K562 (cell line): Measurements from ENCODE around the gene RAB31. TPM values are rescaled to one million over a fixed set of nuclear protein-coding genes. Genes with fewer than 3 reads are reported as not detected.

Source experiments
- ATF6 ChIP-seq: sonication (generic); formaldehyde crosslinking; IDR thresholded peaks from 2 replicates; pipeline ENCODE4 v1.4.0; 2020; ENCODE audit warnings: mild to moderate bottlenecking, missing genetic modification reagents
- E4F1 ChIP-seq: fragments of 250-450 bp; sonication (Bioruptor Pico); IDR thresholded peaks from 2 replicates; pipeline ENCODE4 v1.5.0; 2021; ENCODE audit warnings: mild to moderate bottlenecking, borderline replicate concordance
- FOXK1 ChIP-seq: sonication (generic); formaldehyde crosslinking; IDR thresholded peaks from 2 replicates; pipeline ENCODE4 v1.8.0; 2022; ENCODE audit warnings: missing genetic modification reagents, mild to moderate bottlenecking, borderline replicate concordance
- HBP1 ChIP-seq: fragments of 450-650 bp; formaldehyde crosslinking; IDR thresholded peaks from 2 replicates; pipeline ENCODE4 v1.4.0; 2022; ENCODE audit warnings: missing genetic modification characterization
- ILK ChIP-seq: fragments of 450-650 bp; IDR thresholded peaks from 2 replicates; pipeline ENCODE4 v1.6.1; 2016; ENCODE audit warnings: missing genetic modification characterization, low read depth, mild to moderate bottlenecking, missing compliant biosample characterization, moderate library complexity, borderline replicate concordance
- KAT7 ChIP-seq: sonication (generic); formaldehyde crosslinking; IDR thresholded peaks from 2 replicates; pipeline ENCODE4 v1.8.0; 2022; ENCODE audit warnings: missing genetic modification reagents, mild to moderate bottlenecking, borderline replicate concordance
- NCOA6 ChIP-seq: fragments of 450-650 bp; IDR thresholded peaks from 2 replicates; pipeline ENCODE4 v1.6.1; 2017; ENCODE audit warnings: mild to moderate bottlenecking
- NR2C2 ChIP-seq, 2 experiments: fragments of 200-800 bp in 1 of 2; sonication (Bioruptor generic) in 1 of 2; sonication (generic) in 1 of 2; formaldehyde crosslinking in 1 of 2; IDR thresholded peaks; 2 replicates each; pipeline versions ENCODE4 v1.6.1 to v1.8.0; 2016 to 2022; ENCODE audit warnings: mild to moderate bottlenecking in 1 of 2, missing compliant biosample characterization in 1 of 2, missing genetic modification characterization in 1 of 2, missing genetic modification reagents in 1 of 2
- PRMT5 ChIP-seq: sonication (generic); formaldehyde crosslinking; IDR thresholded peaks from 2 replicates; pipeline ENCODE4 v1.5.0; 2020; ENCODE audit warnings: missing genetic modification reagents
- RREB1 ChIP-seq: fragments of 250-450 bp; sonication (Bioruptor Pico); IDR thresholded peaks from 2 replicates; pipeline ENCODE4 v1.4.0; 2020
- SP2 ChIP-seq: IDR thresholded peaks from 2 replicates; pipeline ENCODE4 v1.6.1; 2011; ENCODE audit warnings: mild to moderate bottlenecking, low read depth, low read length, moderate library complexity; ENCODE audit not compliant: poor library complexity, severe bottlenecking; ENCODE audit errors: extremely low read depth
- XRCC4 ChIP-seq: IDR thresholded peaks from one replicate; pipeline ENCODE4 v1.6.1; 2011; ENCODE audit not compliant: insufficient read depth, insufficient read length; ENCODE audit errors: extremely low read depth
- ZFP36 ChIP-seq: fragments of 150-350 bp; IDR thresholded peaks from 2 replicates; pipeline ENCODE4 v1.6.1; 2018; ENCODE audit warnings: low read length, low read depth; ENCODE audit not compliant: partially characterized antibody
- polyA plus RNA-seq, 8 experiments: library from polyadenylated mRNA; depleted of rRNA in 4 of 8; stranded (reverse) in 5 of 8; unstranded in 3 of 8; fragments of >200 nt; fragmentation: Nextera tagmentation in 2 of 8; fragmentation: Illumina TruSeq in 1 of 8; extraction: Ambion mirVana in 2 of 8; extraction: Trizol in 1 of 8; gene quantifications; 2 replicates each; pipeline versions ENCODE4 v1.2.1 to v1.2.3, GENCODE V29; 2011 to 2014; ENCODE audit warnings: inconsistent platforms in 1 of 8, missing spikeins in 1 of 8
- total RNA-seq, 7 experiments: library from RNA; depleted of rRNA in 6 of 7; stranded (reverse); fragments of >200 nt in 6 of 7; fragmentation: Illumina TruSeq in 2 of 7; extraction: Trizol in 2 of 7; gene quantifications; 2 replicates each; pipeline versions ENCODE4 v1.2.1 to v1.2.3, GENCODE V29; 2011 to 2021; ENCODE audit warnings: low replicate concordance in 1 of 7

RAB31 gene
- total and polyA plus RNA-seq, 9 of the 15 experiments (the other 6 are each of a cell fraction or from before 2014, with no cell fraction given) = 20.7 to 70.4 (median 41.3) TPM

- TF ChIP-seq HBP1 (CRISPR knock-in tag) (no peak), KAT7 (CRISPR knock-in tag) (no peak; the same call in 1 of the 2 replicates), SP2 (no peak), ILK (tag) (peak; percentile 60; the same call in 1 of the 2 replicates), ZFP36 (no peak), XRCC4 (no peak), PRMT5 (no peak), E4F1 (CRISPR knock-in tag) (no peak), NCOA6 (no peak), RREB1 (CRISPR knock-in tag) (no peak), FOXK1 (CRISPR knock-in tag) (no peak), ATF6 (CRISPR knock-in tag) (no peak), NR2C2 (CRISPR knock-in tag; IDR thresholded peaks at IDR 0.05) (0 out of 2 replicates have a peak, but pooled peaks have one; percentile 61), NR2C2 (tag; IDR thresholded peaks at IDR 0.05) (peak; percentile 96)
Observed at GRCh38 chr18:9869715-9870430, 161.8 kb downstream of the RAB31 start (continued).
